ENCODE results near the gene SLC38A8.

SLC38A8 gene

DNA sequence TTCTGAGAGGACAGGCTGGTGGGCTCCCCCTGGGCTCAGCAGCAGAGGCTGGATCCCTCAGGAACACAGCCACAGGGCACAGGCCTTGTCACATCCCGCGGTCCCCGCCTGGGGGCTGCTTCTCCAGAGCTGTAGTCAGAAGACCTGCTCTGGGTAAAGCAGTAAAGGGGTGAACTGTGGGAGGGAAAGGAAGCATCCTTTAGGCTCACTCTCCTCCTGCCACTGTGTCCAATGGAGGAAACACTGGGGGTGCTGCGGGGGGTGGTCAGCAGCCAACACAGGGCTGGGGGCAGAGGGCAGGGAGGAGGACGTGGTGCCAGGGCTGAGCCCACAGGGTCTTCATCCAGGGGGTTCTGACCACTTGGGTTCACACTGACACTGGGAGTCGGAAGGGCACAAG lies 5.0 kb upstream of the SLC38A8 start:
- no peak for DNase-seq

DNA sequence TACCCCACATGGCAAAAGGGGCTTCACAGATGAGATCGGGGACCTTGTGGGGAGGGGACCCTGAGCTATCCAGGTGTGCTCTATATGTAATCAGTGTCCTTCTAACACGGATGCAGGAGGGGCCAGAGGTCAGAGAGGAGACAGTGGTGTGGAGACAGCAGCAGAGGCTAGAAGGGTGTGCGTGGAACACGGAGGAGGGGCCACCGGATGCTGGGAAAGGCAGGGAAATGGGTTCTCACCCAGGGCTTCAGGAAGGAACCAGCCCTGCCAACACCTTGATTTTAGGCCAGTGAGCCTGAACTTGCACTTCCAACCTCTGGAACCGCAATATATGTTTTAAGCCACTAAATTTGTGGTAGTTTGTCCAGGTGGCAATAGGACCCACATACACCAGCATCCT lies 4.6 kb upstream of the SLC38A8 start:
- no peak for DNase-seq

GRCh38 chr16:84045818-84046470 lies 3.3 kb upstream of the SLC38A8 start:
- no peak for DNase-seq

GRCh38 chr16:84045001-84045817 lies 2.6 kb upstream of the SLC38A8 start:
- no peak for DNase-seq

- no peak for DNase-seq
Observed at GRCh38 chr16:84044118-84044488, 1.5 kb upstream of the SLC38A8 start.

GRCh38 chr16:84043486-84044117 lies 1.0 kb upstream of the SLC38A8 start:
- no peak for DNase-seq

- DNase-seq: no peak
Observed at GRCh38 chr16:84042879-84043485, 387 bp upstream of the SLC38A8 start.

GRCh38 chr16:84041881-84042280 lies 714 bp downstream of the SLC38A8 start:
- no peak for DNase-seq

- no peak for DNase-seq
Observed at GRCh38 chr16:84040823-84041820, 1.5 kb downstream of the SLC38A8 start.

DNA sequence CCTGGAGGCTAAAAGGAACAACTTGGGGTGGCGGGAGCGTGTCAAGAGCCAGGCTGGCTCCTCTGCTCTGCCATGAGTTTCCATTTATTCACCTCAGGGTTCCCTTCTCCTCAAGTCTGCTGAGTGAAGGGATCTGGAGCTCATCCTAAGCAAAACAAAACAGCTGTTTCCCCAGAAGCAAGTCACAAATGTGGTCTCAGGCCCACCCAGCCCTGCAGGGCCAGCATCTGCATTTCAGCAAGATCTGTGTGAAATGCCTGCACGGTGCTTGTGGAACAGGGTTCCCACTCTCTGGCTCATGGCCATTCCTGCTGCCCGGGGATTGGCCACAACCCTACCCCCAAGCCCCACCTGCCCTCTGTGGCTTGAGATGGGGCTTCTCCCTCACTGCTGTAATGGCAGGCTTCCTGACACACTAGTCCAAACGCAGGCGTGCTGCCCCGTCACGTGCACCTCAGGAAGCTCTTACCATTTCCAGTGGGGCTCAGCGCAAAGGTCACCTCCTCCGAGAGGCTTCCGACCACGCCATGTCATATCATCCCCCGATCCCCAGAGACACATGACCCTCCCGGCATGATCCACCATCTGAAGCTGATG lies 2.3 kb downstream of the SLC38A8 start:
- DNase-seq: no peak

GRCh38 chr16:84039696-84040095 lies 2.9 kb downstream of the SLC38A8 start:
- DNase-seq: no peak

- no peak for DNase-seq
Observed at GRCh38 chr16:84038469-84038868, 4.1 kb downstream of the SLC38A8 start.

DNA sequence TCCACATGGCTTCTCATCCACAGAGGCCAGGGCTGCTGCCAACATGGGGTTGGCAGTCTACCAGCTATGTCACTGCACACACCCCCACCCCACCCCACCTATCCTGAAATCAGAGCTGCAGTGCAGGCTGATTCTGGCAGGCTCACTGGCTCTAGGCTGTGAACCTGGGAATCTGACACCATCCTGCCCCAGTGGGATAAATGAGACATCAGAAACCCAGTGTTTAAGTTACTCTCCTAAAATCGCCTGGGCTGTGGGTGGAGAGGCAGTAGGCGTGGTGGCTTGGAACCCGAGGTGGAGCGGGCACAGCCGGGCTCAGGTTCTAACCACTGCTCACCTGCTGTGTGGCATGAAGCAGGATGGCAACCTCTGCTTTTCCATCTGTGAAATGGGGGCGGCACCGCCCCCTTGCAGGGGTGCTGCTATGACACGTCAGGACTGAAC lies 5.6 kb downstream of the SLC38A8 start:
- DNase-seq: no peak

GRCh38 chr16:84036131-84036530 lies 6.5 kb downstream of the SLC38A8 start:
- DNase-seq: no peak

DNA sequence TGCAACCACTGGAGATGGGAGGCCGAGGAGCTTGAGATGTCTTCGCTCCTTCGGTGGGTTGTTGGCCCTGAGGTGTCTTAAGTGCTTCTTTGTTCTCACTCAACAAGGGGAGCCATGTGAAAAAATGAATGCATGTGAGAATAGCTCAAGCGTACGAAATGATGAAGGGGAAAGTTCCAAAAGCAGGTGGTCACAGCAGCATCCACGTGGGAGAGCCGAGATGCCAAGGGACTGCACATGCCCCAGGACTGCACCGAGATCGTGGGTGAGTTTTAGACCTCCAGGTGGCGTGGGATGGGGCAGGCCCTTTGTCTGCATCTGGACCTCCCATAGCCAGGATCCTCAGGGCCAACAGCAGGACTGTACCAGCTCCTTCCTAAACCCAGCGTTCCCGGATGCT lies 8.1 kb downstream of the SLC38A8 start:
- DNase-seq: no peak

DNA sequence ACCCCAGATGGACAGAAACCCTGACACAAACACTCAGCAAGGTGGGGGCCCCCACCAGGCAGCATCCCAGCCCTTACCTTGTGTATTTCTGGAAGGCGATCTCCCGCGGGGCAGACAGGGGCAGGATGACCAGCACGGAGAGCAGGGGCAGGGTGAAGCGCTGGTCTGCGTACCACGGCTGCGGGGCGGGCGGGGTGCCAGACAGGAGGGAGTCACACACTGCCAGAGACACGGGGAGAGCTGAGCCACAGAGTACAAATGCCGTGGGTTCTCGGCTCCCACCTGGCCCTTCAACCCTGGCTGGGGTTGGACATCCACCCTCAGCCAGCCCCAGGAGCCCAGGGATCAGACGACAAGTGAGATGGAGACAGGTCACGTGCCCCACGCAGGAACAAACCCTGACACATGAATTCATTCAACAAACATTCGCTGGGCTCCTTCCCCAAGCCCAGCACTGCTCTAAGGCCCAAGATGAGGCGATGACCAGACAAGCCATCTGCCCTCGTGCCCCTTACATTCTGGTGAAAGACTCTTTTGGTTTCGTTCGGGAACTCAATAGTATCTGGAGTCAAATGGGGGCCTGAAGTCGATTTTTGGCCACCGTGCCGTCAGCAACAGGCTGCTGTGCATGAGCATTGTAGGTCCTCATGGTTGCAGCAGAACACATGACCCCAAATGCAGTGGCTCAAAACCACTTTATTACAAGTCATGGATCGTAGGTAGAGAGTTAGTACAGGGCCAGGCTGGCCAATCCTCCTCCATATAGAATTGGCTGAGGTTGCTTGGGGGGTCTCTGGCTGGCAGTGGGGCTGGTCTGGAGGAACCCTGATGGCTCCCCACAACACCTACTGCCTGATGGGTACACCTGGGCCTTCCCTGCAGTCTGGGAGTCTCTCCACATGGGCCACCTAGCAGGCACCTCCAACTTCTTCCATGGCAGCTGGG lies 9.1 kb downstream of the SLC38A8 start:
- DNase-seq: no peak

DNA sequence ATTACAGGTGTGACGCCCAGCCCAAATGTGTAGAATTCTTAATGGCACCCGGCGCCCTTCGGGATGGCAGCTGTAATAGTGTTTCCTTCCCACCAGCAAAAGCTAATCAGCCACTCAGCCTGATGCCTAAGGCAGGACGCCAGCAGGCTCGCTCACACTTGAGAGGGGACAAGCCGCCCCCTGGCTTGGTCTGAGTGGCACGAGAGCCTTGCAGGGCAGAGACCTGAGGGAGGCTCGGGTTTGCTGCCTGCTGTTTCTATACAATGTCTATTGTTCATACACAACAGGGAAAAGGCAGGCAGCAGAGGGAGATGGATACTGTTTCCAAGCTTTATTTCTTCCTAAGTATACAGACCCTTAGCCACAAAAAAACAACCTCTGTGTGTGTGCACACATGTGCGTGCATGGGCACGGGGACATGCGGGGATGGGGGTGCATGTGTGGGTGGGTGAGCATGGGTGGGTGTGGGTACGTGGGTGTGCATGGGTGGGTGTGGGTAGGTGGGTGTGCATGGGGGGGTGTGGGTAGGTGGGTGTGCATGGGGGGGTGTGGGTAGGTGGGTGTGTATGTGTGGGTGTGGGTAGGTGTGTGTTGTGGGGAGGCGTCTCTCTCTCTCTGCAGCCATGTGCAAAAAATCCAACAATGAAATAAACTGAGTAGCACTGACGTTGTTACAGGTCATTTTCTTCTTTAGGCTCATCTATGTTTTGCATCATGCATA lies 10.0 kb downstream of the SLC38A8 start:
- DNase-seq: no peak

GRCh38 chr16:84031556-84031955 lies 11.0 kb downstream of the SLC38A8 start:
- no peak for DNase-seq

- DNase-seq: no peak
Observed at GRCh38 chr16:84029297-84030047, 13.1 kb downstream of the SLC38A8 start.

Measured in CD4-positive, alpha-beta T cell treated with Interleukin-17A for 1 hour (primary cell).